HepG2 (cell line): ENCODE results near the gene KRTAP20-3. TPM values are rescaled to one million over a fixed set of nuclear protein-coding genes. Genes with fewer than 3 reads are reported as not detected.

Experiments used
- ATAC-seq: fragments of 200-7000 bp; cut with Tn5 transposase; 3 replicates; pipeline ENCODE4 v1.9.1; 2020; ENCODE audit warnings: mild to moderate bottlenecking, moderate library complexity
- BruUV-seq: library from RNA; stranded (reverse); fragments of 400-500 nt; replicated peaks from 2 replicates; lab custom pipeline; 2021; lab: Mats Ljungman, UMichigan
- CTCF ChIA-PET: fragments of 300-600 bp; formaldehyde crosslinking; extraction: SDS; loops from one replicate; lab custom pipeline; 2021; ENCODE audit warnings: low total read pairs, inconsistent platforms, low intra/inter-chr PET ratio; lab: Yijun Ruan, JAX
- POLR2A ChIA-PET: fragments of 350-600 bp; sonication (Branson Sonifier 250); formaldehyde crosslinking; loops from one replicate; lab custom pipeline; 2020; ENCODE audit warnings: antibody characterized with exemption, inconsistent platforms; lab: Yijun Ruan, JAX
- DNase-seq: peaks from one replicate; pipeline ENCODE4 v3.0.0-alpha.2; 2015; ENCODE audit warnings: low spot score
- FAIRE-seq: peaks from 3 replicates; lab custom pipeline; 2011; peaks lifted over from hg19 to GRCh38; lab: Jason Lieb, UNC
- H2AFZ ChIP-seq: one replicate; pipeline ENCODE4 v1.6.1; 2011; ENCODE audit warnings: low read length, inconsistent platforms
- H3K27ac ChIP-seq: fragments of 300-600 bp; 3 replicates; pipeline ENCODE4 v1.8.0; 2011; ENCODE audit warnings: mixed run types, mild to moderate bottlenecking, mixed read lengths, low read length, inconsistent platforms; ENCODE audit not compliant: insufficient read depth; ENCODE audit errors: extremely low read length
- H3K27me3 ChIP-seq, 2 experiments: fragments of 200-600 bp in 1 of 2; 2 replicates in 1 of 2; 3 replicates in 1 of 2; pipeline versions ENCODE4 v1.6.0 to v1.8.0; 2011; ENCODE audit warnings: low read length in 2 of 2, mild to moderate bottlenecking in 2 of 2, moderate library complexity in 2 of 2, inconsistent platforms in 1 of 2; ENCODE audit not compliant: insufficient read depth in 2 of 2, control insufficient read depth in 1 of 2
- H3K36me3 ChIP-seq, 2 experiments: fragments of 200-600 bp in 1 of 2; replicated peaks in 1 of 2; 2 replicates in 1 of 2; 3 replicates in 1 of 2; pipeline versions ENCODE4 v1.5.1 to v1.8.0; 2011; ENCODE audit warnings: low read length in 2 of 2, inconsistent platforms in 1 of 2; ENCODE audit not compliant: insufficient read depth in 2 of 2, control insufficient read depth in 1 of 2
- H3K4me1 ChIP-seq: 2 replicates; pipeline ENCODE4 v1.5.1; 2012; ENCODE audit warnings: low read length, inconsistent platforms; ENCODE audit not compliant: insufficient read depth
- H3K4me2 ChIP-seq: 2 replicates; pipeline ENCODE4 v1.6.0; 2011; ENCODE audit warnings: low read depth, low read length, inconsistent platforms
- H3K4me3 ChIP-seq, 3 experiments: fragments of 200-600 bp in 1 of 3; sonication (generic), shearing (Covaris generic) in 1 of 3; replicated peaks in 1 of 3; 2 replicates each; pipeline ENCODE4 v1.5.1; 2011 to 2016; ENCODE audit warnings: low read length in 3 of 3, inconsistent platforms in 2 of 3, low read depth in 2 of 3, mild to moderate bottlenecking in 2 of 3, control low read depth in 1 of 3, mixed read lengths in 1 of 3; ENCODE audit not compliant: insufficient read depth in 1 of 3
- H3K79me2 ChIP-seq: one replicate; pipeline ENCODE4 v1.6.1; 2011; ENCODE audit warnings: low read length, inconsistent platforms; ENCODE audit not compliant: insufficient read depth
- H3K9ac ChIP-seq: 2 replicates; pipeline ENCODE4 v1.6.0; 2011; ENCODE audit warnings: mild to moderate bottlenecking, low read depth, low read length, inconsistent platforms; ENCODE audit not compliant: insufficient read depth
- H3K9me3 ChIP-seq: 2 replicates; pipeline ENCODE4 v1.5.1; 2012; ENCODE audit warnings: mild to moderate bottlenecking, low read length
- H4K20me1 ChIP-seq: 2 replicates; pipeline ENCODE4 v1.6.0; 2011; ENCODE audit warnings: inconsistent platforms, mild to moderate bottlenecking, low read length, moderate library complexity; ENCODE audit not compliant: insufficient read depth
- EHMT2 ChIP-seq: fragments of 200-600 bp; sonication (generic); IDR thresholded peaks from 2 replicates; pipeline ENCODE4 v1.7.0; 2017; ENCODE audit warnings: antibody characterized with exemption, low read depth, low read length, borderline replicate concordance
- FOXK2 ChIP-seq: fragments of 450-650 bp; IDR thresholded peaks from 2 replicates; pipeline ENCODE4 v1.6.1; 2016
- HIVEP1 ChIP-seq: sonication (generic); formaldehyde crosslinking; IDR thresholded peaks from 2 replicates; pipeline ENCODE4 v1.4.0; 2020; ENCODE audit warnings: mild to moderate bottlenecking, missing genetic modification reagents
- HMGA1 ChIP-seq: sonication (generic); formaldehyde crosslinking; conservative IDR thresholded peaks from 2 replicates; pipeline ENCODE4 v1.4.0; 2020; ENCODE audit warnings: missing genetic modification reagents
- JUNB ChIP-seq: sonication (generic); formaldehyde crosslinking; IDR thresholded peaks from 2 replicates; pipeline ENCODE4 v1.8.0; 2022; ENCODE audit warnings: missing genetic modification reagents, mild to moderate bottlenecking, borderline replicate concordance
- KDM6A ChIP-seq: IDR thresholded peaks from 2 replicates; pipeline ENCODE4 v1.6.1; 2016; ENCODE audit warnings: low read depth
- LCORL ChIP-seq, 2 experiments: fragments of 450-650 bp in 1 of 2; sonication (generic) in 1 of 2; formaldehyde crosslinking in 1 of 2; IDR thresholded peaks; 2 replicates each; pipeline versions ENCODE4 v1.5.0 to v1.6.1; 2017 to 2020; ENCODE audit warnings: antibody characterized with exemption in 1 of 2, missing genetic modification reagents in 1 of 2
- MLLT10 ChIP-seq: sonication (generic); formaldehyde crosslinking; IDR thresholded peaks from 2 replicates; pipeline ENCODE4 v1.4.0; 2020; ENCODE audit warnings: missing genetic modification reagents
- POLR2AphosphoS2 ChIP-seq: IDR thresholded peaks from 2 replicates; pipeline ENCODE4 v1.6.1; 2011; ENCODE audit warnings: low read depth, low read length, improper control_type of control experiment
- PRDM10 ChIP-seq: sonication (generic); formaldehyde crosslinking; IDR thresholded peaks from 2 replicates; pipeline ENCODE4 v1.4.0; 2020; ENCODE audit warnings: low read depth, missing genetic modification reagents
- ZBTB3 ChIP-seq: sonication (generic); formaldehyde crosslinking; IDR thresholded peaks from 2 replicates; pipeline ENCODE4 v1.4.0; 2020; ENCODE audit warnings: low read depth, mild to moderate bottlenecking, moderate library complexity, missing genetic modification reagents, borderline replicate concordance
- ZNF12 ChIP-seq: sonication (generic); formaldehyde crosslinking; IDR thresholded peaks from 2 replicates; pipeline ENCODE4 v1.5.0; 2020; ENCODE audit warnings: missing genetic modification reagents
- ZNF281 ChIP-seq: sonication (generic); formaldehyde crosslinking; IDR thresholded peaks from 2 replicates; pipeline ENCODE4 v1.4.0; 2020; ENCODE audit warnings: missing genetic modification reagents, borderline replicate concordance
- ZNF331 ChIP-seq: sonication (generic); formaldehyde crosslinking; IDR thresholded peaks from 2 replicates; pipeline ENCODE4 v1.4.0; 2020; ENCODE audit warnings: missing genetic modification reagents
- ZNF598 ChIP-seq: sonication (generic); formaldehyde crosslinking; IDR thresholded peaks from 2 replicates; pipeline ENCODE4 v1.5.1; 2020; ENCODE audit warnings: mild to moderate bottlenecking, missing genetic modification reagents, borderline replicate concordance
- whole genome bisulfite sequencing: methylation state at CpG from one replicate; pipeline ENCODE4 v1.1.6; 2017; ENCODE audit warnings: low lambda C conversion rate; 5-methylcytosine and 5-hydroxymethylcytosine counted together
- in situ Hi-C: cut with HindIII; loops from 2 replicates; pipeline ENCODE4 v1.10.0; 2017; ENCODE audit warnings: low pct_unique_long_range_greater_than_20kb; ENCODE audit not compliant: extremely low pct_ligation_motif_present
- intact Hi-C: fragments of 100-400 bp; cut with micrococcal nuclease; formaldehyde crosslinking; loops from one replicate; pipeline ENCODE4 v1.10.0; 2022; ENCODE audit not compliant: unreplicated experiment
- polyA plus RNA-seq, 8 experiments: library from polyadenylated mRNA; depleted of rRNA in 3 of 8; stranded (reverse) in 7 of 8; unstranded in 1 of 8; fragments of >200 nt; fragmentation: Illumina TruSeq in 4 of 8; extraction: Trizol in 4 of 8; gene quantifications; 2 replicates each; pipeline versions ENCODE4 v1.2.1 to v1.2.3, GENCODE V29; 2011 to 2016; ENCODE audit warnings: low read depth in 4 of 8, missing spikeins in 1 of 8, mixed read lengths in 1 of 8; ENCODE audit not compliant: insufficient read depth in 1 of 8
- total RNA-seq, 5 experiments: library from RNA; depleted of rRNA; stranded (reverse); fragments of >200 nt; fragmentation: Illumina TruSeq; extraction: Trizol; gene quantifications; 2 replicates each; pipeline ENCODE4 v1.2.3, GENCODE V29; 2016; ENCODE audit warnings: low read depth in 1 of 5

The KRTAP20-3 gene
- total and polyA plus RNA-seq, 2 of the 13 experiments (the other 11 are each of a cell fraction or from before 2014, with no cell fraction given) = not detected

GRCh38 chr21:30623362-30623761, 19.3 kb upstream of the KRTAP20-3 start (continued):
- TF ChIP-seq ZNF281 = no peak
- TF ChIP-seq LCORL (IDR thresholded peaks at IDR 0.05) = no peak
- TF ChIP-seq LCORL (CRISPR knock-in tag; IDR thresholded peaks at IDR 0.05) = no peak
- TF ChIP-seq FOXK2 = no peak
- no peak for TF ChIP-seq POLR2AphosphoS2

GRCh38 chr21:30625449-30626165, 17.1 kb upstream of the KRTAP20-3 start:
- POLR2A ChIA-PET = no interaction called here
- Histone ChIP-seq H3K4me2 (no peak overlapping the region), H3K79me2 (no peaks in the 10 kb centered on the region), H2AFZ (no peak overlapping the region), H3K27ac (no peak overlapping the region), H3K4me3 (no peak overlapping the region), H3K9me3 (peaks cover 91% of the 10 kb centered on the region), H3K27me3 (no peaks in the 10 kb centered on the region), H4K20me1 (no peaks in the 10 kb centered on the region), H3K4me1 (no peaks in the 10 kb centered on the region), H3K9ac (no peak overlapping the region), H3K36me3 (no peaks in the 10 kb centered on the region)
- FAIRE-seq (no peak), ATAC-seq (no peak), DNase-seq (no peak)
- CTCF ChIA-PET = no interaction called here
- in situ Hi-C loops (no loop called here), intact Hi-C loops (no loop called here)
- BruUV-seq = no TSS peak
- WGBS = 5% methylated on average over 4 of the region's 4 CpGs
- TF ChIP-seq JUNB (CRISPR knock-in tag) = no peak
- TF ChIP-seq HIVEP1 = no peak
- TF ChIP-seq PRDM10 (CRISPR knock-in tag) = no peak
- TF ChIP-seq HMGA1 = no peak
- no peak for TF ChIP-seq ZNF331 (CRISPR knock-in tag)
- no peak for TF ChIP-seq KDM6A (CRISPR knock-in tag)
- TF ChIP-seq ZNF598 (CRISPR knock-in tag) = no peak
- no peak for TF ChIP-seq ZNF12 (CRISPR knock-in tag)
- no peak for TF ChIP-seq EHMT2
- no peak for TF ChIP-seq ZBTB3 (CRISPR knock-in tag)
- no peak for TF ChIP-seq MLLT10 (CRISPR knock-in tag)
